HCT116 (cell line): ENCODE data around the gene LRCH2. TPM values are rescaled to one million over a fixed set of nuclear protein-coding genes. Genes with fewer than 3 reads are reported as not detected.

ENCODE experiments used
- ATAC-seq: fragments of 200-7000 bp; cut with Tn5 transposase; 2 replicates; pipeline ENCODE4 v1.9.1; 2020; ENCODE audit warnings: mild to moderate bottlenecking, moderate library complexity
- BruUV-seq: library from RNA; stranded (reverse); fragments of 400-500 nt; replicated peaks from 2 replicates; lab custom pipeline; 2021; lab: Mats Ljungman, UMichigan
- CTCF ChIA-PET: fragments of 300-600 bp; sonication (Branson Sonifier 250); formaldehyde crosslinking; loops from one replicate; lab custom pipeline; 2021; ENCODE audit warnings: antibody characterized with exemption; lab: Charles Lee
- POLR2A ChIA-PET: fragments of 300-600, 350-600 bp; sonication (Branson Sonifier 250); formaldehyde crosslinking; loops from one replicate; lab custom pipeline; 2021; ENCODE audit warnings: antibody characterized with exemption; lab: Charles Lee
- RAD21 ChIA-PET, 2 experiments: fragments of 300-600 bp; sonication (Branson Sonifier 250); formaldehyde crosslinking; loops; one replicate each; lab custom pipeline; 2023; ENCODE audit warnings: low total read pairs in 2 of 2; ENCODE audit not compliant: uncharacterized antibody in 2 of 2, unreplicated experiment in 2 of 2, low non-redundant PET in 1 of 2; lab: Charles Lee
- DNase-seq: peaks from one replicate; pipeline ENCODE4 v3.0.0-alpha.2; 2010; ENCODE audit warnings: low read depth, low spot score
- H2AFZ ChIP-seq: fragments of 200-600 bp; shearing (Covaris generic), sonication (generic); 2 replicates; pipeline ENCODE4 v1.6.1; 2017; ENCODE audit warnings: low read depth, mixed run types, mixed read lengths, antibody characterized with exemption, low read length; ENCODE audit not compliant: poor library complexity, severe bottlenecking
- H3K27ac ChIP-seq: 2 replicates; pipeline ENCODE4 v1.5.1; 2012; ENCODE audit warnings: low read depth, low read length
- H3K27me3 ChIP-seq: fragments of 200-600 bp; sonication (generic); 2 replicates; pipeline ENCODE4 v1.6.1; 2016; ENCODE audit warnings: mixed run types, low read length, mixed read lengths; ENCODE audit not compliant: insufficient read depth
- H3K36me3 ChIP-seq, 2 experiments: fragments of 200-500 bp in 1 of 2; fragments of 200-600 bp in 1 of 2; sonication (Bioruptor generic) in 1 of 2; sonication (generic) in 1 of 2; 2 replicates each; pipeline versions ENCODE4 v1.5.1 to v1.6.1; 2014 to 2016; ENCODE audit warnings: low read length in 2 of 2, inconsistent platforms in 1 of 2, mixed read lengths in 1 of 2, mixed run types in 1 of 2; ENCODE audit not compliant: insufficient read depth in 2 of 2, control insufficient read depth in 1 of 2
- H3K4me1 ChIP-seq, 2 experiments: fragments of 200-600 bp in 1 of 2; sonication (generic) in 1 of 2; 2 replicates each; pipeline versions ENCODE4 v1.5.1 to v1.6.1; 2012 to 2017; ENCODE audit warnings: low read length in 2 of 2, inconsistent platforms in 1 of 2, mild to moderate bottlenecking in 1 of 2, mixed read lengths in 1 of 2, mixed run types in 1 of 2, moderate library complexity in 1 of 2; ENCODE audit not compliant: insufficient read depth in 2 of 2, control insufficient read depth in 1 of 2
- H3K4me2 ChIP-seq: fragments of 200-600 bp; sonication (generic); 2 replicates; pipeline ENCODE4 v1.6.1; 2017; ENCODE audit warnings: mixed run types, low read length, mixed read lengths
- H3K4me3 ChIP-seq, 2 experiments: fragments of 200-600 bp in 1 of 2; sonication (generic) in 1 of 2; replicated peaks in 1 of 2; 2 replicates each; pipeline ENCODE4 v1.5.1; 2011 to 2016; ENCODE audit warnings: low read length in 2 of 2, control low read depth in 1 of 2, low read depth in 1 of 2, mild to moderate bottlenecking in 1 of 2, mixed read lengths in 1 of 2, mixed run types in 1 of 2
- H3K79me2 ChIP-seq: fragments of 200-600 bp; sonication (generic); 2 replicates; pipeline ENCODE4 v1.6.1; 2017; ENCODE audit warnings: mild to moderate bottlenecking, mixed run types, low read length, moderate library complexity, mixed read lengths; ENCODE audit not compliant: insufficient read depth
- H3K9ac ChIP-seq: fragments of 200-600 bp; sonication (generic); 2 replicates; pipeline ENCODE4 v1.6.1; 2016; ENCODE audit warnings: low read length, mixed read lengths
- H3K9me2 ChIP-seq: fragments of 200-600 bp; sonication (generic), shearing (Covaris generic); 2 replicates; pipeline ENCODE4 v1.6.1; 2017; ENCODE audit warnings: mixed run types, mild to moderate bottlenecking, moderate library complexity; ENCODE audit not compliant: insufficient read depth
- H3K9me3 ChIP-seq, 2 experiments: fragments of 200-500 bp in 1 of 2; fragments of 200-600 bp in 1 of 2; sonication (Bioruptor generic) in 1 of 2; sonication (generic) in 1 of 2; 2 replicates each; pipeline ENCODE4 v1.6.1; 2014 to 2017; ENCODE audit warnings: low read length in 2 of 2, mixed read lengths in 2 of 2, inconsistent platforms in 1 of 2, low read depth in 1 of 2, mild to moderate bottlenecking in 1 of 2, mixed run types in 1 of 2, moderate library complexity in 1 of 2; ENCODE audit not compliant: control insufficient read depth in 1 of 2, insufficient read depth in 1 of 2
- H4K20me1 ChIP-seq: fragments of 200-600 bp; sonication (generic), shearing (Covaris generic); 2 replicates; pipeline ENCODE4 v1.6.1; 2017; ENCODE audit warnings: mixed run types, mild to moderate bottlenecking, moderate library complexity; ENCODE audit not compliant: insufficient read depth
- ATF3 ChIP-seq: IDR thresholded peaks from 2 replicates; pipeline ENCODE4 v1.6.1; 2012
- CEBPB ChIP-seq: IDR thresholded peaks from 2 replicates; pipeline ENCODE4 v1.6.1; 2012; ENCODE audit warnings: low read depth
- EGR1 ChIP-seq: IDR thresholded peaks from 2 replicates; pipeline ENCODE4 v1.6.1; 2012; ENCODE audit warnings: low read depth
- ELF1 ChIP-seq: IDR thresholded peaks from 2 replicates; pipeline ENCODE4 v1.6.1; 2012; ENCODE audit warnings: low read depth, borderline replicate concordance
- JUND ChIP-seq: IDR thresholded peaks from 2 replicates; pipeline ENCODE4 v1.6.1; 2012
- POLR2A ChIP-seq: IDR thresholded peaks from 2 replicates; pipeline ENCODE4 v1.7.0; 2011; ENCODE audit warnings: borderline replicate concordance; ENCODE audit not compliant: insufficient read depth, insufficient read length; ENCODE audit errors: extremely low read depth
- POLR2AphosphoS5 ChIP-seq: IDR thresholded peaks from 2 replicates; pipeline ENCODE4 v1.6.1; 2011; ENCODE audit warnings: mild to moderate bottlenecking, low read depth, low read length, moderate library complexity
- RAD21 ChIP-seq: IDR thresholded peaks from 2 replicates; pipeline ENCODE4 v1.6.1; 2012; ENCODE audit warnings: low read depth, mild to moderate bottlenecking
- REST ChIP-seq: IDR thresholded peaks from 2 replicates; pipeline ENCODE4 v1.6.1; 2012; ENCODE audit warnings: low read depth
- SIN3A ChIP-seq: IDR thresholded peaks from 2 replicates; pipeline ENCODE4 v1.6.1; 2012; ENCODE audit warnings: low read depth
- SP1 ChIP-seq: IDR thresholded peaks from 2 replicates; pipeline ENCODE4 v1.6.1; 2012; ENCODE audit warnings: low read depth
- SRF ChIP-seq: IDR thresholded peaks from 2 replicates; pipeline ENCODE4 v1.6.1; 2012; ENCODE audit warnings: low read depth
- TCF7L2 ChIP-seq: IDR thresholded peaks from 2 replicates; pipeline ENCODE4 v1.7.0; 2011; ENCODE audit warnings: borderline replicate concordance, inconsistent platforms; ENCODE audit not compliant: insufficient read depth, insufficient read length; ENCODE audit errors: extremely low read depth
- YY1 ChIP-seq: IDR thresholded peaks from 2 replicates; pipeline ENCODE4 v1.6.1; 2011; ENCODE audit warnings: low read length, low read depth, moderate library complexity, mild to moderate bottlenecking; ENCODE audit not compliant: insufficient replicate concordance; ENCODE audit errors: extremely low read depth
- ZFX ChIP-seq: fragments of 450-650 bp; IDR thresholded peaks from 2 replicates; pipeline ENCODE4 v1.6.1; 2017
- ZNF274 ChIP-seq: fragments of 200-500 bp; sonication (Bioruptor generic); IDR thresholded peaks from 2 replicates; pipeline ENCODE4 v1.6.1; 2014; ENCODE audit warnings: mild to moderate bottlenecking, low read depth, low read length, inconsistent platforms
- intact Hi-C: fragments of 100-400 bp; cut with micrococcal nuclease; formaldehyde crosslinking; loops from 2 replicates; pipeline ENCODE4 v1.10.0; 2022
- total RNA-seq: library from RNA; stranded (reverse); gene quantifications from one replicate; pipeline ENCODE4 v1.2.1, GENCODE V29; 2021; ENCODE audit not compliant: unreplicated experiment
- TF ChIP-seq, protein P1 (sequence below): IDR thresholded peaks from 2 replicates; pipeline ENCODE4 v1.6.1; 2011; ENCODE audit warnings: mild to moderate bottlenecking, low read length, moderate library complexity; ENCODE audit not compliant: insufficient replicate concordance; ENCODE audit errors: extremely low read depth

LRCH2 gene
- total RNA-seq, 1 experiment from 2014 or later: not detected

- no peaks in the 10 kb centered on the region for H3K79me2 ChIP-seq
- CTCF ChIA-PET: no interaction called here
Measured at GRCh38 chrX:115260330-115260729, 26.4 kb upstream of the LRCH2 start.

DNA sequence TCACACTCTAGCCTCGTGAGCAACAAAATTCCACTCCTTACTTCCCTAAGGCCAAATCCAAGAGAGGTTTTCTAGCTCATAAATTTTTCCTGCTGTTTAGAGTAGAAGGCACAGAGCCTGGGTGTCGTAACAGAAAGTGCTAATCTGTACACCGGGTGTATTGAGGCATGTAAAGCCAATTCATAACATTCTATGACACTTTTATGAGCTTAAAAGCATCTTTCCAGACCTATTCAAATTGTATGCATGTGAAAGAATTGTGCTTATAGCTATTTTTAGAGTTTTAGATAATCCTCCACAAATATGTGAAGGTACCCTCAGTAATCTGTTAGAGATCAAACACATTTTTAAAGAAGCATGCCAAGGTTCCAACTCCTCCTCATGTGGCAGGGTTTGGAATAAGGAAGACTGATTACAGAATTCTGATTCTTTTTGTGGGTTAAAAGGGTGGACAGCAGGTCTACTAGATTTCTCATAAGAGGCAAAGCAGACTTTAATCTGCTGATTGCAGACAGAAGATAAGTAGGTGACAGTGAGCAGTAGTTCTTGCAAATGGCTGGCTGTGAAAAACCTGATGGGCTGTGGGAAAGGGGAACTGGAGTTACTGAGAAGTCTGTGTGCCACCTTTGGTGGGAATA is 25.5 kb upstream of the LRCH2 start:
- Histone ChIP-seq H3K4me1 (no peaks in the 10 kb centered on the region), H3K4me2 (no peak overlapping the region), H3K36me3 (no peaks in the 10 kb centered on the region), H3K9ac (no peak overlapping the region), H2AFZ (no peak overlapping the region), H3K27ac (no peak overlapping the region), H3K9me2 (no peaks in the 10 kb centered on the region), H3K9me3 (no peaks in the 10 kb centered on the region), H3K4me3 (no peak overlapping the region), H4K20me1 (no peaks in the 10 kb centered on the region), H3K79me2 (no peaks in the 10 kb centered on the region), H3K27me3 (no peaks in the 10 kb centered on the region)
- intact Hi-C loops: no loop called here
- no peak for ATAC-seq
- ChIA-PET CTCF (no interaction called here), POLR2A (no interaction called here), RAD21 (no interaction called here)
- no TSS peak for BruUV-seq
- no peak for DNase-seq
- no peak for TF ChIP-seq SP1
- no peak for TF ChIP-seq ZNF274
- TF ChIP-seq CEBPB: no peak
- no peak for TF ChIP-seq YY1
- TF ChIP-seq EGR1: no peak
- TF ChIP-seq JUND: no peak
- TF ChIP-seq, protein P1, sequence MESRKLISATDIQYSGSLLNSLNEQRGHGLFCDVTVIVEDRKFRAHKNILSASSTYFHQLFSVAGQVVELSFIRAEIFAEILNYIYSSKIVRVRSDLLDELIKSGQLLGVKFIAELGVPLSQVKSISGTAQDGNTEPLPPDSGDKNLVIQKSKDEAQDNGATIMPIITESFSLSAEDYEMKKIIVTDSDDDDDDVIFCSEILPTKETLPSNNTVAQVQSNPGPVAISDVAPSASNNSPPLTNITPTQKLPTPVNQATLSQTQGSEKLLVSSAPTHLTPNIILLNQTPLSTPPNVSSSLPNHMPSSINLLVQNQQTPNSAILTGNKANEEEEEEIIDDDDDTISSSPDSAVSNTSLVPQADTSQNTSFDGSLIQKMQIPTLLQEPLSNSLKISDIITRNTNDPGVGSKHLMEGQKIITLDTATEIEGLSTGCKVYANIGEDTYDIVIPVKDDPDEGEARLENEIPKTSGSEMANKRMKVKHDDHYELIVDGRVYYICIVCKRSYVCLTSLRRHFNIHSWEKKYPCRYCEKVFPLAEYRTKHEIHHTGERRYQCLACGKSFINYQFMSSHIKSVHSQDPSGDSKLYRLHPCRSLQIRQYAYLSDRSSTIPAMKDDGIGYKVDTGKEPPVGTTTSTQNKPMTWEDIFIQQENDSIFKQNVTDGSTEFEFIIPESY: no peak
- no peak for TF ChIP-seq SRF
- no peak for TF ChIP-seq TCF7L2
- TF ChIP-seq SIN3A: no peak
- no peak for TF ChIP-seq RAD21
- no peak for TF ChIP-seq ZFX
- TF ChIP-seq REST: no peak
- no peak for TF ChIP-seq ATF3
- TF ChIP-seq, all 23 proteins: peak for 0

More at GRCh38 chrX:115260330-115260729, 26.4 kb upstream of the LRCH2 start:
- POLR2A ChIA-PET: no interaction called here
- no peaks in the 10 kb centered on the region for H3K36me3 ChIP-seq
- intact Hi-C loops: no loop called here
- H3K9me2 ChIP-seq: no peaks in the 10 kb centered on the region
- TF ChIP-seq RAD21: no peak
- TF ChIP-seq ELF1: no peak
- no peak for TF ChIP-seq POLR2AphosphoS5
- no peak for TF ChIP-seq POLR2A
- ATAC-seq (no peak), DNase-seq (no peak)
- no peaks in the 10 kb centered on the region for H3K9me3 ChIP-seq
- RAD21 ChIA-PET: no interaction called here
- H4K20me1 ChIP-seq: no peaks in the 10 kb centered on the region
- H3K27me3 ChIP-seq: no peaks in the 10 kb centered on the region
- H3K27ac ChIP-seq: no peak overlapping the region
- no peaks in the 10 kb centered on the region for H3K4me1 ChIP-seq
- no TSS peak for BruUV-seq
- H3K9ac ChIP-seq: no peak overlapping the region
- H2AFZ ChIP-seq: no peak overlapping the region
- H3K4me3 ChIP-seq: no peak overlapping the region
- no peak overlapping the region for H3K4me2 ChIP-seq
